K562 (cell line): ENCODE results near the gene RTL10. TPM values are rescaled to one million over a fixed set of nuclear protein-coding genes. Genes with fewer than 3 reads are reported as not detected.

Experiments used
- ATAC-seq: fragments of 200-7000 bp; cut with Tn5 transposase; 3 replicates; pipeline ENCODE4 v1.9.1; 2020; ENCODE audit warnings: moderate library complexity
- BruUV-seq: library from RNA; stranded (reverse); fragments of 400-500 nt; replicated peaks from 2 replicates; lab custom pipeline; 2021; lab: Mats Ljungman, UMichigan
- CTCF ChIA-PET: fragments of 300-600 bp; formaldehyde crosslinking; extraction: SDS; loops from one replicate; lab custom pipeline; 2021; ENCODE audit warnings: low intra/inter-chr PET ratio; lab: Yijun Ruan, JAX
- POLR2A ChIA-PET: fragments of 300-600, 350-650 bp; sonication (Branson Sonifier 250); formaldehyde crosslinking; extraction: SDS; loops from one replicate; lab custom pipeline; 2021; ENCODE audit warnings: antibody characterized with exemption, inconsistent platforms; lab: Yijun Ruan, JAX
- DNase-seq, 4 experiments: peaks; one replicate each; pipeline versions ENCODE4 v3.0.0 to v3.0.0-alpha.2; 2011 to 2018; ENCODE audit warnings: low spot score in 3 of 4, mixed read lengths in 3 of 4; ENCODE audit errors: extremely low read depth in 1 of 4
- FAIRE-seq: peaks from 2 replicates; lab custom pipeline; 2011; peaks lifted over from hg19 to GRCh38; lab: Jason Lieb, UNC
- H2AFZ ChIP-seq: 2 replicates; pipeline ENCODE4 v1.6.0; 2011; ENCODE audit warnings: low read depth, low read length, control low read depth, inconsistent platforms
- H3K27ac ChIP-seq: fragments of 200-600 bp; 3 replicates; pipeline ENCODE4 v1.8.0; 2011; ENCODE audit warnings: low read depth, mild to moderate bottlenecking, control low read depth, inconsistent platforms, low read length, moderate library complexity, mixed read lengths; ENCODE audit errors: extremely low read depth
- H3K27me3 ChIP-seq, 2 experiments: fragments of 300-600 bp in 1 of 2; 2 replicates in 1 of 2; 3 replicates in 1 of 2; pipeline versions ENCODE4 v1.6.0 to v1.8.0; 2011; ENCODE audit warnings: inconsistent platforms in 2 of 2, low read length in 2 of 2, mild to moderate bottlenecking in 1 of 2, mixed read lengths in 1 of 2, moderate library complexity in 1 of 2; ENCODE audit not compliant: control insufficient read depth in 2 of 2, insufficient read depth in 2 of 2
- H3K36me3 ChIP-seq: fragments of 300-600 bp; 3 replicates; pipeline ENCODE4 v1.8.0; 2011; ENCODE audit warnings: mild to moderate bottlenecking, low read length, inconsistent platforms; ENCODE audit not compliant: control insufficient read depth, insufficient read depth
- H3K4me1 ChIP-seq, 2 experiments: fragments of 200-600 bp in 1 of 2; replicated peaks in 1 of 2; 2 replicates in 1 of 2; 3 replicates in 1 of 2; pipeline versions ENCODE4 v1.5.1 to v1.8.0; 2011; ENCODE audit warnings: inconsistent platforms in 2 of 2, low read length in 2 of 2, mild to moderate bottlenecking in 1 of 2, mixed read lengths in 1 of 2, moderate library complexity in 1 of 2; ENCODE audit not compliant: control insufficient read depth in 2 of 2, insufficient read depth in 2 of 2
- H3K4me2 ChIP-seq: 2 replicates; pipeline ENCODE4 v1.6.1; 2011; ENCODE audit warnings: low read length, control low read depth, inconsistent platforms, mixed read lengths; ENCODE audit not compliant: insufficient read depth
- H3K4me3 ChIP-seq: fragments of 200-600 bp; sonication (generic), shearing (Covaris generic); 2 replicates; pipeline ENCODE4 v1.5.1; 2016; ENCODE audit warnings: control low read depth, inconsistent platforms
- H3K79me2 ChIP-seq: fragments of 200-600 bp; 3 replicates; pipeline ENCODE4 v1.8.0; 2011; ENCODE audit warnings: low read length, inconsistent platforms; ENCODE audit not compliant: control insufficient read depth, insufficient read depth
- H3K9ac ChIP-seq, 2 experiments: 2 replicates each; pipeline versions ENCODE4 v1.6.0 to v1.6.1; 2011; ENCODE audit warnings: low read depth in 2 of 2, low read length in 2 of 2, control low read depth in 1 of 2, inconsistent platforms in 1 of 2, mild to moderate bottlenecking in 1 of 2, mixed read lengths in 1 of 2; ENCODE audit not compliant: insufficient read depth in 1 of 2
- H3K9me1 ChIP-seq: one replicate; pipeline ENCODE4 v1.6.0; 2011; ENCODE audit warnings: inconsistent platforms, mild to moderate bottlenecking, low read length, moderate library complexity; ENCODE audit not compliant: control insufficient read depth, insufficient read depth
- H3K9me3 ChIP-seq: replicated peaks from 2 replicates; pipeline ENCODE4 v1.5.1; 2011; ENCODE audit warnings: low read depth, low read length, inconsistent platforms; ENCODE audit not compliant: control insufficient read depth, insufficient read depth
- H4K20me1 ChIP-seq: replicated peaks from 2 replicates; pipeline ENCODE4 v1.6.1; 2011; ENCODE audit warnings: low read length, inconsistent platforms, mixed read lengths; ENCODE audit not compliant: control insufficient read depth, insufficient read depth
- ATF2 ChIP-seq: sonication (generic); formaldehyde crosslinking; IDR thresholded peaks from 2 replicates; pipeline ENCODE4 v1.8.1; 2022; ENCODE audit warnings: missing genetic modification reagents
- BHLHE40 ChIP-seq: IDR thresholded peaks from 2 replicates; pipeline ENCODE4 v1.6.1; 2011; ENCODE audit warnings: low read length, improper control_type of control experiment
- EGR1 ChIP-seq: fragments of 450-650 bp; conservative IDR thresholded peaks from 2 replicates; pipeline ENCODE4 v1.6.1; 2017; ENCODE audit warnings: mild to moderate bottlenecking
- ESRRA ChIP-seq: fragments of 450-650 bp; IDR thresholded peaks from 2 replicates; pipeline ENCODE4 v1.6.1; 2014; ENCODE audit warnings: low read depth, mild to moderate bottlenecking, moderate library complexity, borderline replicate concordance
- ESRRB ChIP-seq: fragments of 250-450 bp; sonication (Bioruptor Pico); IDR thresholded peaks from 2 replicates; pipeline ENCODE4 v1.5.0; 2020; ENCODE audit warnings: mild to moderate bottlenecking, moderate library complexity, borderline replicate concordance
- HMGN3 ChIP-seq: IDR thresholded peaks from 2 replicates; pipeline ENCODE4 v1.6.1; 2011; ENCODE audit warnings: borderline replicate concordance, low read depth, mild to moderate bottlenecking, mixed read lengths, low read length; ENCODE audit not compliant: insufficient read length; ENCODE audit errors: extremely low read depth
- KDM4B ChIP-seq, 2 experiments: fragments of 450-650 bp in 1 of 2; sonication (generic) in 1 of 2; IDR thresholded peaks; 2 replicates each; pipeline ENCODE4 v1.6.1; 2016 to 2017; ENCODE audit warnings: borderline replicate concordance in 2 of 2, antibody characterized with exemption in 1 of 2, low read depth in 1 of 2, mild to moderate bottlenecking in 1 of 2
- MLX ChIP-seq, 2 experiments: fragments of 450-650 bp in 1 of 2; sonication (generic) in 1 of 2; formaldehyde crosslinking; conservative IDR thresholded peaks; 2 replicates each; pipeline versions ENCODE4 v1.4.0 to v1.8.1; 2020 to 2022; ENCODE audit warnings: mild to moderate bottlenecking in 1 of 2, missing genetic modification reagents in 1 of 2
- MYNN ChIP-seq, 2 experiments: sonication (generic); formaldehyde crosslinking in 1 of 2; IDR thresholded peaks; 2 replicates each; pipeline versions ENCODE4 v1.5.0 to v1.6.1; 2016 to 2020; ENCODE audit warnings: antibody characterized with exemption in 1 of 2, missing genetic modification reagents in 1 of 2
- NFIC ChIP-seq: fragments of 450-650 bp; IDR thresholded peaks from 2 replicates; pipeline ENCODE4 v1.6.1; 2017; ENCODE audit warnings: mild to moderate bottlenecking, inconsistent platforms
- NRF1 ChIP-seq, 2 experiments: fragments of 450-650 bp; IDR thresholded peaks in 1 of 2; conservative IDR thresholded peaks in 1 of 2; 2 replicates each; pipeline ENCODE4 v1.6.1; 2014; ENCODE audit warnings: mild to moderate bottlenecking in 2 of 2
- PHF21A ChIP-seq: fragments of 450-650 bp; IDR thresholded peaks from 2 replicates; pipeline ENCODE4 v1.6.1; 2017; ENCODE audit warnings: low read depth, borderline replicate concordance
- PTRF ChIP-seq: fragments of 450-650 bp; IDR thresholded peaks from 2 replicates; pipeline ENCODE4 v1.6.1; 2016; ENCODE audit warnings: mild to moderate bottlenecking, missing genetic modification characterization, missing compliant biosample characterization
- RB1 ChIP-seq: fragments of 450-650 bp; IDR thresholded peaks from 2 replicates; pipeline ENCODE4 v1.6.1; 2017; ENCODE audit warnings: low read depth, mild to moderate bottlenecking
- SNRNP70 ChIP-seq: fragments of 200-400 bp; formaldehyde crosslinking; optimal IDR thresholded peaks from 2 replicates; pipeline ENCODE3; 2017; ENCODE audit warnings: low read depth, low read length
- YBX1 ChIP-seq: fragments of 450-650 bp; IDR thresholded peaks from 2 replicates; pipeline ENCODE4 v1.7.1; 2016; ENCODE audit warnings: mild to moderate bottlenecking
- ZNF253 ChIP-seq: fragments of 250-450 bp; sonication (Bioruptor Pico); conservative IDR thresholded peaks from 2 replicates; pipeline ENCODE4 v1.6.1; 2021; ENCODE audit warnings: mild to moderate bottlenecking
- ZZZ3 ChIP-seq: fragments of 450-650 bp; IDR thresholded peaks from 2 replicates; pipeline ENCODE4 v1.6.1; 2016; ENCODE audit warnings: antibody characterized with exemption, mild to moderate bottlenecking, moderate library complexity
- WGBS: fragments of 100-300 bp; shearing (Covaris generic); methylation state at CpG from one replicate; pipeline ENCODE4 v1.1.6; 2016; ENCODE audit warnings: low coverage, mixed read lengths; ENCODE audit not compliant: insufficient coverage; ENCODE audit errors: missing lambda C conversion rate; 5-methylcytosine and 5-hydroxymethylcytosine counted together
- in situ Hi-C: fragments of 300-500 bp; cut with MboI; formaldehyde crosslinking; loops from 4 replicates; pipeline ENCODE4 v1.15.0; 2018; ENCODE audit warnings: inconsistent platforms, mixed read lengths
- intact Hi-C: fragments of 100-400 bp; cut with micrococcal nuclease; formaldehyde crosslinking; loops from 2 replicates; pipeline ENCODE4 v1.14.2; 2022
- polyA plus RNA-seq, 8 experiments: library from polyadenylated mRNA; depleted of rRNA in 4 of 8; stranded (reverse) in 5 of 8; unstranded in 3 of 8; fragments of >200 nt; fragmentation: Nextera tagmentation in 2 of 8; fragmentation: Illumina TruSeq in 1 of 8; extraction: Ambion mirVana in 2 of 8; extraction: Trizol in 1 of 8; gene quantifications; 2 replicates each; pipeline versions ENCODE4 v1.2.1 to v1.2.3, GENCODE V29; 2011 to 2014; ENCODE audit warnings: inconsistent platforms in 1 of 8, missing spikeins in 1 of 8
- total RNA-seq, 7 experiments: library from RNA; depleted of rRNA in 6 of 7; stranded (reverse); fragments of >200 nt in 6 of 7; fragmentation: Illumina TruSeq in 2 of 7; extraction: Trizol in 2 of 7; gene quantifications; 2 replicates each; pipeline versions ENCODE4 v1.2.1 to v1.2.3, GENCODE V29; 2011 to 2021; ENCODE audit warnings: low replicate concordance in 1 of 7

The RTL10 gene
- total and polyA plus RNA-seq, 9 of the 15 experiments (the other 6 are each of a cell fraction or from before 2014, with no cell fraction given), result 19.8 to 75.5 (median 32.5) TPM

- intact Hi-C loops, result no loop called here
- Histone ChIP-seq H3K9me1 (no peaks in the 10 kb centered on the region), H2AFZ (no peak overlapping the region), H3K4me2 (no peak overlapping the region), H3K36me3 (no peaks in the 10 kb centered on the region), H3K27ac (no peak overlapping the region), H3K4me3 (no peak overlapping the region), H3K9me3 (no peaks in the 10 kb centered on the region), H3K4me1 (peaks cover 22 to 64% of the 10 kb centered on the region in 2 experiments), H3K9ac (peak overlapping the region in 1 of 2 experiments; percentile 75; a peak in 2 of 4 replicates), H4K20me1 (peaks cover 9% of the 10 kb centered on the region; the same call in 1 of the 2 replicates), H3K27me3 (no peaks in the 10 kb centered on the region), H3K79me2 (no peaks in the 10 kb centered on the region)
- no TSS peak for BruUV-seq
- ChIA-PET CTCF (no interaction called here), POLR2A (interaction anchor here (0.5 to 5.7 kb wide), 8 partner anchors 12 to 917 kb away, joined by 3 to 43 read pairs (median 4); no protein-coding TSS in a partner anchor)
- ATAC-seq, result no peak
- WGBS, result 82% methylated on average over 36 of the region's 36 CpGs
- FAIRE-seq, result no peak
- in situ Hi-C loops, result no loop called here
- no peak for DNase-seq
- TF ChIP-seq YBX1 (no peak), ZNF253 (CRISPR knock-in tag) (no peak), MYNN (IDR thresholded peaks at IDR 0.05) (no peak), MYNN (CRISPR knock-in tag; IDR thresholded peaks at IDR 0.05) (no peak), ESRRA (no peak), HMGN3 (no peak), ATF2 (no peak), PTRF (tag) (no peak), BHLHE40 (no peak), ZZZ3 (no peak), RB1 (0 out of 2 replicates have a peak, but pooled peaks have one; percentile 40), KDM4B (IDR thresholded peaks at IDR 0.05; ENCODE audit: borderline replicate concordance in 2 of 2, low read depth in 1 of 2) (0 out of 4 replicates have a peak, but pooled peaks of 1 of the 2 experiments have one; percentile 8), NFIC (peak; percentile 50; the same call in 1 of the 2 replicates), PHF21A (no peak), MLX (CRISPR knock-in tag; conservative IDR thresholded peaks at IDR 0.05) (0 out of 4 replicates have a peak, but pooled peaks of 1 of the 2 experiments have one; percentile 57), EGR1 (peak; percentile 28), NRF1 (conservative IDR thresholded peaks at IDR 0.05 in 1 of 2, IDR thresholded peaks at IDR 0.05 in 1 of 2) (no peak), ESRRB (0 out of 2 replicates have a peak, but pooled peaks have one; percentile 19), SNRNP70 (no peak)
Observed at GRCh38 chr22:19811811-19812771, 42.6 kb downstream of the RTL10 start.
